Measurements from ENCODE around the gene PAX4. TPM values are rescaled to one million over a fixed set of nuclear protein-coding genes. Genes with fewer than 3 reads are reported as not detected.

PAX4 gene
- polyA plus RNA-seq, 4 donors = not detected

DNA sequence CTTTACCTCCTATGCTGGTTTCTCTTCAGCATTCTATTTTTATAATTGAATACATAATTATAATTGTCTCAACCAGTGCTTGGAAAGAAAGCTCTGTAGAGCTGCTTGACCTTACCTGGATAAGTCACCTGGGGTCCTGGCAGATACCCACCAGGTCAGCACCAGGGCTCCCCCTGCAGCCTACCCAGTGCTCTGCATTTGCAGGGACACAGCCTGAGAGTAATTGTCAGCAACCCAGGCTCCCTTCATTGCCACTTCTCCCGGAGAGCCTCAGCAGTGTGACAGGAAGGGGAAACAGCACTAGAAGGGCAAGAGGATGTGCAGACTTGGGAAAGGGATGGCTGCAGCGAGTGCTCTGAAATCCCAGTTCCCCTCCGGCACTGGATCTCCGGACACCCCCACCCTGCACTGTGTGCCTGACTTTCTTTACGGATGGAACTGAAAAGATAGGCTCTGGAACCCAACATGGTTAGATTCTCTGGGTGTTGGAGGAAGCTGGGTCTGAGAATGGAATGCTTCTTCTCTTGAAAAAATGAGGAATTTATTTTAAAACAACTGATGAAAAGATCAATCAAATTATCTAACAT lies 11.4 kb upstream of the PAX4 start:
- no peak for DNase-seq (ENCODE audit: low read depth in 4 of 4, low spot score in 3 of 4)

GRCh38 chr7:127628445-127628844 lies 10.5 kb upstream of the PAX4 start:
- DNase-seq (ENCODE audit: low read depth in 4 of 4, low spot score in 3 of 4) = no peak

- no peak for DNase-seq (ENCODE audit: low read depth in 4 of 4, low spot score in 3 of 4)
Observed at GRCh38 chr7:127625331-127625730, 7.4 kb upstream of the PAX4 start.

GRCh38 chr7:127620406-127621233 lies 2.7 kb upstream of the PAX4 start:
- DNase-seq (ENCODE audit: low read depth in 4 of 4, low spot score in 3 of 4) = no peak

DNA sequence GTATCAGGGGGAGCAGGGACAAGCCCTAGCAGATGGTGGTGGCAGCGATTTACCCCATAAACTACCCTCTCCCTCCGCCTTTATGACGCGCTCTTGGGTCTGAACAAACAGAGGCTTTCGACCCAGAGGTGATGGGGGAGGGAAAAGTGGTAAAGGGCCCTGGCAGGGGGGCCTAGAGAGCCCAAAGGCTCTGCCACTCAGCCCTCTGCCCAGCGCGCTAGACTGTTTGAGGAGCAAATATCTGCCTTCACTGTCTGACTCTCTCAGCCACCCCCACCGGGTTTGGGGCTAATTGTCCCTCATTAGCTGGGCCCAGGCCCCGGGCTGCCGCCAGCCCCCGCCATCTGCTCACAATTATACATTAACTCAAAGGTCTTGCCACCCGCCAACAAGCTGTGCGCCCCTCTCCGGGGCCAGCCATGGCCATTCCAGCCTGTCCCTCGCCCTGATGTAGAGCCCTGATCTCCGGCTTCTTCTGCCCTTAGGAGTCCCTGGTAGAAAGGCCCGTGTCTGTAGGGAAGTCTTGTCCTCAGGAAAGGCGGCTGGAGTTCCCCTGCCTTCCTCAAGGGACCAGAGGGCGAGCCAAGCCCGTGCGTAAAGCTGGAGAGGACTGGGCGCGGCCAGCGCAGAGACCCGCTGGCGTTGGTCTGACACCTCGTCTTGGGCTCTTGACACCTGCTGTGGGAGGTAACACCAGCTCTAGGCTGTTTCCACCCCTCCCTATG lies 1.9 kb upstream of the PAX4 start:
- no peak for DNase-seq (ENCODE audit: low read depth in 4 of 4, low spot score in 3 of 4)

DNA sequence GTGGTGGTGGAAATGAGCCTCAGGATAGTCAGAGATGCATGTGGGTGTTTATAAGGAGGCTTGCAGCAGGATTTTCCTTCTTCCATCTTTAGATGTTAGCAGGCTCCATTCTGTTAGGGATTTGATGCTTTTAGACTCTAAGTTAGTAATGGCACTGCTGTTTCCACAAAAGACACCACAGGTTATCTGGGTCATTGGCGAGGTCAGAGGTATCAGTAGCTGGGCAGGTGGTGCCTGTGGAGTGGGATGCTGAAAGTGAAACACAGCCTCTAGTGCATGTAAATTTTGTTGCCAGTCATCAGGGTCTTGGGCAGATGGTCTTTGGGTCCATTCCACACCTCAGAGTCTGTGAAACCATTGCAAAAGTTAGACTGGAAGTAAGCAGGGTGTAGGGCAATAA lies 833 bp upstream of the PAX4 start:
- no peak for DNase-seq (ENCODE audit: low read depth in 4 of 4, low spot score in 3 of 4)

- no peak for DNase-seq (ENCODE audit: low read depth in 4 of 4, low spot score in 3 of 4)
Observed at GRCh38 chr7:127616724-127617123, 1.2 kb downstream of the PAX4 start.

DNA sequence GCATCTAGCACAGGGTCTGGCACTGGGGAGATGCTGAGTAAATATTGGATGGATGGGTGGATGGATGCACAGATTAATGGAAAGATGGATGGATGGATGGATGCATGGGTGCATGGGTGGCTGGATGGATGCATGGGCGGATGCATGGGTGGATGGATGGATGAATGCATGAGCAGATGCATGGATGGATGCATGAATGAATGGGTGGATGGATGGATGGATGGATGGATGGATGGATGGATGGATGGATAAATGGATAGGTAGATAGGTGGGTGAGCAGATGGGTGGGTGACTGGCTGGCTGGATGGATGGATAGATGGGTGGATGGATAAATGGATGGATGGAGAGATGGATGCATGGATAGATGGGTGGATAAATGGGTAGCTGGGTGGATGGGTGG lies 5.7 kb downstream of the PAX4 start:
- no peak for DNase-seq (ENCODE audit: low read depth in 4 of 4, low spot score in 3 of 4)

- no peak for DNase-seq (ENCODE audit: low read depth in 4 of 4, low spot score in 3 of 4)
Observed at GRCh38 chr7:127609297-127609696, 8.6 kb downstream of the PAX4 start.

DNA sequence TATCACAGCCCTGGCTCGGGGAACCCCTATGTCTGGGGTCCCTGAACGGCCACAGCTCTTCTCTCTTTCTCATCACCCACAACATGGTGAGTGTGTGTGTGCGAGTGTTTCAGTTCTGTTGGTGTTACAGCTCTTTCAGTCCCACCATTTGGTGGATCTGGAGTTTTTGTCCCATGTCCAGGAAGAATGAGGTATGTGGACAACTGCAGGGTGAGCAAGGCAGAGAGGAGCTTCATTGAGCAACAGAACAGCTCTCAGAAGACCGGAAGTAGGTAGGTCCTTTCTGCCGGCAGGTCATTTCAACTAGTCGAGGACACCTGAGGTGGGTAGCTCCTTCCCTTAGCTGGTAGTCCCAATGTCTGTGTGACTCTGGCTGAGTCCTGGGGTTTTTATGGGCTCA lies 9.5 kb downstream of the PAX4 start:
- no peak for DNase-seq (ENCODE audit: low read depth in 4 of 4, low spot score in 3 of 4)

DNA sequence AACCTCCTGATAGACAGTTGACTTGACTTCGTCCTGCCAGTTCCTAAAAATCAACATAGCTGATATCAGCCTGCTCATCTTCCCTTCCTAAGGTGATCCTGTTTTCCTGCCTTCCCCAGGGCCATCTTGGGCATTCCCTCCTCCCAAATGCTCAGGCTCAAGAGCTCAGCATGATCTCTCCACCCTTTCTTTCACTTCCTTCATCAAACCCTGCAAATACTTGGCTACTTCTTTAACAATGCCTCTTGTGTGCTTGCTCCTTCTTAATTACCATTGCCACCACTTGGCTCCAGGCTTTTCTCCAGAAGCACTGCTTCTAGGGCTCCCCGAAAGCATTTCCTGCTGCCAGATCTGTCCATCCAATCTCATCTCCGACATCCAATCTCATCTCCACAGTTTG lies 17.1 kb downstream of the PAX4 start:
- DNase-seq (ENCODE audit: low read depth in 4 of 4, low spot score in 3 of 4) = no peak

DNA sequence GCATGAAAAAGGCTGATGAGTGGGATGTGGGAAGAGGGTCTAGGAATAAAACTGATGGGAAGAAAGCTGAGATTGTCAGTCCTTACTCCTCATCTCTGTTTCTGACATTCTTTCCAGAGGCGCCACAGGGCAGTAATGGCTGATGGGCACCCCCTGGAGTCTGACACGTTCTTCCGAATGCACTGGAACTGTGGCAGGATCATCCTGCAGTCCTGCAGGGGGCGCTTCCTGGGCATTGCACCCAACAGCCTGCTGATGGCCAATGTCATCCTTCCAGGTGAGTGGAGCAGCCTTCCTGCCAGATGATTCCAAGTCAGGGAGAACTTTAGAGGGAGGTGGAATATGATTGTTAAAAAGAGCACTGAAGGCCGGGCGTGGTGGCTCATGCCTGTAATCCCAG lies 19.6 kb downstream of the PAX4 start:
- DNase-seq (ENCODE audit: low read depth in 4 of 4, low spot score in 3 of 4) = no peak

- DNase-seq (ENCODE audit: low read depth in 4 of 4, low spot score in 3 of 4) = no peak
Observed at GRCh38 chr7:127595737-127596136, 22.2 kb downstream of the PAX4 start.

DNA sequence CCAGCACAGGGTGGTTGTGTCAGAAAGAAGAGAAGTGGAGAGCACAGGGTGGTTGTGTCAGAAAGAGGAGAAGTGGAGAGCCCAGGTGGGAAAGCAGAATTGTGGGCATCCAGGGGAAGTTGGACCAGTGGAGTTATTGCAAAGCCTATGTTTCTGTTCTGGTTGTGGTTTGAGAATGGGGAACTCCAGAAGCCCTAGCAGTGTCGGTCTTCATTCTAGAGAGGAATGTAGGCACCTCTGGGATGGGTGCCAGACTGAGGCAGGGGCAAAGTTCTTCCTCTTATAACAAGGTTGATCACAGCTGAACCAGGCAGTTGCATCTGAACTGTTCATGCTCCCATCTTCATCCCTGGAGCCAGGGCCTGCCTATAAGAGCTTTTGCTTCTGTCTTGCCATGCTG lies 23.5 kb downstream of the PAX4 start:
- DNase-seq (ENCODE audit: low read depth in 4 of 4, low spot score in 3 of 4) = no peak

GRCh38 chr7:127592550-127592949 lies 25.4 kb downstream of the PAX4 start:
- DNase-seq (ENCODE audit: low read depth in 4 of 4, low spot score in 3 of 4) = no peak

GRCh38 chr7:127591591-127591990 lies 26.4 kb downstream of the PAX4 start:
- DNase-seq (ENCODE audit: low read depth in 4 of 4, low spot score in 3 of 4) = no peak

DNA sequence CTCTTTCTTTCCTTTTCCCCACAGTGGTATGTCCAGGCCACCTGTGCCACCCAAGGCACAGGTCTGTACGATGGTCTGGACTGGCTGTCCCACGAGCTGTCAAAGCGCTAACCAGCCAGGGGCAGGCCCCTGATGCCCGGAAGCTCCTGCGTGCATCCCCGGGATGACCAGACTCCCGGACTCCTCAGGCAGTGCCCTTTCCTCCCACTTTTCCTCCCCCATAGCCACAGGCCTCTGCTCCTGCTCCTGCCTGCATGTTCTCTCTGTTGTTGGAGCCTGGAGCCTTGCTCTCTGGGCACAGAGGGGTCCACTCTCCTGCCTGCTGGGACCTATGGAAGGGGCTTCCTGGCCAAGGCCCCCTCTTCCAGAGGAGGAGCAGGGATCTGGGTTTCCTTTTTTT lies 26.8 kb downstream of the PAX4 start:
- DNase-seq (ENCODE audit: low read depth in 4 of 4, low spot score in 3 of 4) = no peak

GRCh38 chr7:127589896-127590295 lies 28.0 kb downstream of the PAX4 start:
- no peak for DNase-seq (ENCODE audit: low read depth in 4 of 4, low spot score in 3 of 4)

DNA sequence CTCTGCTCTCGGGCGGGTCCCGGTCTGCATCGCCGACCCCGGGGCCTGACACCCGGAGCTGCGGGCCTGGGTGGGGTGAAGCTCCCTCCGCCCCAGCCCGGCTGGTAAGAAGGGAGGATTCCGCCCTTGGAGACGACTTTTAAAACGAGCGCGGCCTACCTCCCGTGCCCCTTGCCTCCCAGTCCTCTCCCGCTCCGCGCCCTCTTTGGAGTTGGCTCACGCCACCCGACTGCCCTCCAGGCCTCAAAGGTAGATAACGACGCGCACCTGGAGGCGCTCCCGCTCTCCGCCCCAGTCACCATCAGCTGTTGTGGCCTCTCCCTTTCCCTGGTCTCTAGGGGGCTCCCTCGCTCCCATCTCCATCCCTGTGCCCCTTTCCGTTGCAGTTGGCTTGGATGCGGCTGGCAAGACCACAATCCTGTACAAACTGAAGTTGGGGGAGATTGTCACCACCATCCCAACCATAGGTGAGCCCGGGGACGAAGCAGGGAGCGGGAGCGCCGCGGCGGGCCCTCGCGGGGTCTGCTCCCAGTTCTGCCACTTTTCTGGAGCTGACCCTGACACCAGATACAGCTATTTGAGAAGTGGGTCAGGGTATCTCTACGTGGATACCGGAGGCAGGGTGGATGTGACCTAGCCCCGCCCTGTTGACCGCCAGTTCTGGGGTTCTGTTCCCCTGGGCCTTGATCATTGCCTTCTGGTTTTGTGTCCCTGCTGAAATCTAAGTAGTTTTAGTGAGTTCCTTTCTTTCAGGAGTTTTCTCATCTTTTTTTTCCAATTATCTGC lies 29.1 kb downstream of the PAX4 start:
- peak in 2 of 4 donors; percentile 33 to 63 for DNase-seq (ENCODE audit: low read depth in 4 of 4, low spot score in 3 of 4)

GRCh38 chr7:127588019-127588696 lies 29.8 kb downstream of the PAX4 start, which contains the start of gene ARF5:
ARF5 (plus strand) TSS chr7:127588411; CDS start chr7:127588499, 88 bp downstream.
- peak; percentile 71 to 80 (median 74) for DNase-seq (ENCODE audit: low read depth in 4 of 4, low spot score in 3 of 4)
